ENCODE measurements around the gene ETHE1.

GRCh38 chr19:43483281-43483680 is 43.7 kb downstream of the ETHE1 start:
- no peak for TF ChIP-seq RAD21 (IDR thresholded peaks at IDR 0.05)
- no peak for TF ChIP-seq CTCF (IDR thresholded peaks at IDR 0.05; ENCODE audit: low read depth, low read length, missing input control)
- no peak for TF ChIP-seq REST (IDR thresholded peaks at IDR 0.05)
- no peak for TF ChIP-seq EGR1 (IDR thresholded peaks at IDR 0.05; ENCODE audit: low read depth in 2 of 2)
- TF ChIP-seq TAF1 (conservative IDR thresholded peaks at IDR 0.05), result no peak
- TF ChIP-seq ZBTB33 (IDR thresholded peaks at IDR 0.05), result no peak

Data from liver (tissue), 3 donors.